Activated T-helper 1 cell treated with anti-CD3 and anti-CD28 coated beads, Interleukin-2, amount 50 U/mL, for 16 hours (primary cell): ENCODE measurements around the gene SLC25A6.
"Not testable (repeated sequence)": the region's sequence is repeated elsewhere in the genome, so short reads cannot be mapped to it uniquely, and the experiment has no call there.

Experiments
- DNase-seq, 2 donors: peaks; one replicate each; pipeline ENCODE4 v3.0.0-alpha.2; 2020; ENCODE audit warnings: low read depth in 1 of 2, low spot score in 1 of 2

Gene SLC25A6

GRCh38 chrX:1390621-1391369 lies 1.1 kb downstream of the SLC25A6 start:
- no peak for DNase-seq

- no peak for DNase-seq
These were observed 2.0 kb downstream of the SLC25A6 start for GRCh38 chrX:1389993-1390285.

DNA sequence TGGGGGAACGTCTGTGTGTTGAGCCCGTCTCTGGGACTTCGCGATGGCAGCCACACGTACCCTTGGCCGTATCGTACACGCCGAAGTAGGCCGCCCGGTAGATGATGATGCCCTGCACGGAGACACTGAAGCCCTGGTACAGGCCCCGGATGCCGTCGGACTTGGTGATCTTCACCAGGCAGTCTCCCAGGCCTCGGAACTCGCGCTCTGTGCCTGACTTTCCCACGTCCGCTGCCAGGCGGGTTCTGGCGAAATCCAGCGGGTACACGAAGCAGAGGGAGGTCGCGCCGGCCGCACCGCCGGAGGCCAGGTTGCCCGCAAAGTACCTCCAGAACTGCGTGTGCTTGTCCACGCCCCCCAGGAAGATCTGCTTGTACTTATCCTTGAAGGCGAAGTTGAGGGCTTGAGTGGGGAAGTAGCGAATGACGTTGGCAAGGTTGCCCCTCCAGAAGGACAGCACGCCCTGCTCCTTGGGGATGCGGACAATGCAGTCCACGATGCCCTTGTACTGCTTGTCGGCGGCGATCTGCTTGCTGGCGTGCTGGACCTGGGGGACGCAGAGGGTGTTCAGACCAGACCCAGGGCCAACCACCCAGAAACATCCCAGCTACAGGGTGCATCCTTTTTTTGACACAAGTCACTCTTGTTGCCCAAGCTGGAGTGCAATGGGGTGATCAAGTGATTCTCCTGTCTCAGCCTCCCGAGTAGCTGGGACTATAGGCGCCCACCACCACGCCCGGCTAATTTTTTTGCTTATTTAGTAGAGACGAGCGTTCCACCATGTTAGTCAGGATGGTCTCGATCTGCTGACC lies 2.5 kb downstream of the SLC25A6 start:
- no peak for DNase-seq

DNA sequence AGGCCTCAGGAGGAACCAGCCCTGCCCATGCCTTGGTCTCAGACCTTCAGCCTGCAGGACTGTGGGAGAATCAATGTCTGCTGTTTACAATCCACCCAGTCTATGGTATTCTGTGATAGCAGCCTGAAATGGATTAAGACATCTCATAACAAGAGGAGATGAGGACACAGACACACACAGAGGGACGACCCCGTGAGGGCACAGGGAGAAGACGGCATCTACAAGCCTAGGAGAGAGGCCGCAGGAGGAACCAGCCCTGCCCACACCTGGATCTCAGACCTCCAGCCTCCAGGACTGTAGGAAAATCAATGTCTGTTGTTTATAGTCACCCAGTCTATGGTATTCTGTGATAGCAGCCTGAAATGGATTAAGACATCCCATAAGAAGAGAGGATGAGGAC lies 3.3 kb downstream of the SLC25A6 start:
- DNase-seq, result no peak

DNA sequence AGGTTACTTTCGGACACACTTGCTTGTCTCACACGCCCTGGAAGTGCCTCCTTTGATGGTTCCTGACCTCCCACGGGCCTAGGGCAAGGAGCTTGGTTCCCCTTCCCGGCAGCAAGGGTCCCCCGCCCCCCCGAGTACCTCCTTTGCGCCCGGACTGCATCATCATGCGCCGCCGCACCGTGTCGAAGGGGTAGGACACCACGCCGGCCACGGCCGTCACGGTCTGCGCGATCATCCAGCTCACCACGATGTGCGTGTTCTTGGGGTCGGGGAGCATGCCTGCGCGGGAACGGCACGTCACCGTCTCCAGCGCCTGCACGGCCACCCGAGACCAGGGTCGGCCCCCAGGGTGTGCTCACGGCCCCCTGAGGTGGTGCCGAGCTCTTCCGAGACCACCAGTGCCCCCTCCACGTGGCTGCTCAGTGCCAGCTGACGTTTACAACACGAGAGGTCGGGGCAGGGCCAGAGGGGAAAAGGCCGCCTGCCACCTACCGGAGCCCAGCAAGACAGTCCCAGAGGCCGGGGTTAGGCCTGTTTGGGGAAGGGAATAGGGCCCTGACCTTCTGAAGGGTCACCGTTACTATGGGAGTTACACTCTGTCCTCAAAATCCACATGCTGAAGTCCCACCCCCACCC lies 4.7 kb downstream of the SLC25A6 start:
- DNase-seq, result no peak

DNA sequence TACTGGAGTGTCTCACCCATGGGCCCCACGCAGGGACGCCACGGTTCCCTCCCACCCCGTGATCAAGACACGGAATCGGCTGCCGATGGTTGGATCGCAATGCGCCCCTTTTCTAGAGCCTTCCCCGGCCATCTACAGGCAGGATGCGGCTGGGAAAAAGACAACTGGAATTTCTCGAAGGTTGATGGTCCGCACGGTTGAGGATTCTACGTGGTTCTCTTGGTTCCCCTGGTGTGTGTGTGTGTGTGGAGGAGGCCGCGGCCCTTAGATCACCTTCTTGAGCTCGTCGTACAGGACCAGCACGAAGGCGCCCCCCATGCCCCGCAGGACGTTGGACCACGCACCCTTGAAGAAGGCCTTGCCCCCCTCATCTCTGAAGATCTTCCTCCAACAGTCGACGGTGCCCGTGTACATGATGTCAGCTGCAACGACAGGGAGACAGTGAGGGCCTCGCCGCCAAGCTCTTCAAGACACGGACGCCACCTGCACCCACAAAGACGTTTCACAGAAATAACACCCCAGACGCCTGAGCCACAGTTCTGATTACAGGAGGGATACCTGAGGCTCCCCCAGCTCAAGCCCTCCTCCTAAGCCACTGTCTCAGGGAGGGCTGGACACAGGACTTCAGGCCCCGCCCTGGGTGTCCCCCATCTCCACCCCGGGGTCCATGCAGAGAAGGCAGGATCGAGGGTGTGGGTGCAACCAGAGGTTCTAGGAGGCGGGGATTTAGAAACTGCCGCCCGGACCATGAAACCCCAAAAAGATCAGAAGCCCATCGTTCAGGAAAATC lies 5.4 kb downstream of the SLC25A6 start:
- DNase-seq, result no peak

- no peak for DNase-seq
These were observed 6.4 kb downstream of the SLC25A6 start for GRCh38 chrX:1385253-1386223.

- DNase-seq, result no peak
These were observed 7.2 kb downstream of the SLC25A6 start for GRCh38 chrX:1384658-1385252.

- no peak for DNase-seq
These were observed 11.2 kb downstream of the SLC25A6 start for GRCh38 chrX:1380672-1381233.

DNA sequence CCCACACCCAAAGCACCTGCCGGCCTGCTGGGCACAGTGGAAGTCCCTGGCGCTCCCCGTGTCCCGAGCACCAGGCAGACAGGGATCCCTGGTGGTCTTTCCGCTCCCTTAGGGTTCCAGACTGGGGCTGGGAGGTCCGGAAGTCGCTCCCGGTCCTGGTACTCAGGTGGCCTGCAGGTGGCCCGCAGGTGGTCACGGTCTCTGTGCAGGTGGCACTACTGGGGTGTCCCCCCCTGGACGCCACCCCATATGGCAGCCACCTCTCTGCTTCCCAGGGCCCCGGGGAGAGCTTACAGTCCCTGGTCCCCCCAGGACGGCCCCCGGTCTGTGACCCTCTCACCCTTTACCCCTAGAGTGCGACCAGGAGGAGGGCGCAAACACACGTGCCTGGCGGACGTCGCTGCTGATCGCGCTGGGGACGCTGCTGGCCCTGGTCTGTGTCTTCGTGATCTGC lies 13.6 kb downstream of the SLC25A6 start:
- DNase-seq, result no peak

DNA sequence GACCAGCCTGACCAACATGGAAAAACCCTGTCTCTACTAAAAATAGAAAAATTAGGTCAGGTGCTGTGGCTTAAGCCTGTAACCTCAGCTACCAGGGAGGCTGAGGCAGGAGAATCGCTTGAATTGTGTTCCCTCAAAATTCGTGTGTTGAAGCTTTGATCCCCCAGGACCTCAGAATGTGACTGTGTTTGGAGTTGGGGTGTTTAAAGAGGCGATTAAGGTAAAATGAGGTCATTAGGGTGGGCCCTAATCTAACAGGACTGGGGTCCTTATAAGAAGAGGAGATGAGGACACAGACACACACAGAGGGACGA lies 23.6 kb downstream of the SLC25A6 start:
- DNase-seq, result no peak

- not testable (repeated sequence) for DNase-seq
These were observed 25.6 kb downstream of the SLC25A6 start for GRCh38 chrX:1366363-1366762.

- no peak for DNase-seq
These were observed 30.0 kb downstream of the SLC25A6 start for GRCh38 chrX:1361910-1362309.

DNA sequence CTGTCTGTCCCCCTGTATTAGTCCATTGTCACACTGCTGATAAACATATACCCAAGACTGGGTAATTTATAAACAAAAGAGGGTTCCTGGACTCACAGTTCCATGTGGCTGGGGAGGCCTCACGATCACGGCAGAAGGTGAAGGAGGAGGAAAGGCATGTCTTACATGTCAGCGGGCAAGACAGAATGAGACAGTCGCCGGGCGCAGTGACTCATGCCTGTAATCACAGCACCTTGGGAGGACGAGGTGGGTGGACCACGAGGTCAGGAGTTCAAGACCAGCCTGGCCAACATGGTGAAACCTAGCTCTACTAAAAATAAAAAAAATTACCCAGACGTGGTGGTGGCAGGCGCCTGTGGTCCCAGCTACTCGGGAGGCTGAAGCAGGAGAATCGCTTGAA lies 30.6 kb downstream of the SLC25A6 start:
- no peak for DNase-seq

DNA sequence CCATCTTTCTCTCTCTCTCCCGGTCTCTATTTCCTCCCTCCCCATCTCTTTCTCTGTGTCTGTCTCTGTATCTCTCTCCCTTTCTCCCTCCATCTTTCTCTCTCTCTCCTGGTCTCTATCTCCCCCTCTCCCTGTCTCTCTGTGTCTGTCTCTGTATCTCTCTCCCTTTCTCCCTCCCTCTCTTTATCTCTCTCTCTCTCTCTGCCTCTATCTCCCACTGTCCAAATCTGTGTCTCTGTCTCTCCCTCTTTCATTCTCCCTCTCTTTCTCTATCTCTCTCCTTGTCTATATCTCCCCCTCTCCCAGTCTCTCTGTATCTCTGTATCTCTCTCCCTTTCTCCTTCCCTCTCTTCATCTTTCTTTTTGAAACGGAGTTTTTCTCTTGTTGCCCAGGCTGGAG lies 31.7 kb downstream of the SLC25A6 start:
- no peak for DNase-seq

DNA sequence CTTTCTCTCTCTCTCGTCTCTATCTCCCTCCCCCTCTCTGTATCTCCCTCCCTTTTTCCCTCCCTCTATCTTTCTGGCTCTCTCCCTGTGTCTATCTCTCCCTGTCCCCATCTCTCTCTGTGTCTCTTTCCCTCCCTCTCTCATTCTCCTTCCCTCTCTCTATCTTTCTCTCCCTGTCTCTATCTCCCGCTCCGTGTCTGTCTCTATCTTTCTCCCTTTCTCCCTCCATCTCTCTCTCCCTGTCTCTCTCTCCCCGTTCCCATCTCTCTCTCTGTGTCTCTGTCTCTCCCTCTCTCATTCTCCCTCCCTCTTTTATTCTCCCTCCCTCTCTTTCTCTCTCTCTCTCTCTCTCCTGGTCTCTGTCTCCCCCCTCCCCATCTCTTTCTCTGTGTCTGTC lies 32.4 kb downstream of the SLC25A6 start:
- no peak for DNase-seq

DNA sequence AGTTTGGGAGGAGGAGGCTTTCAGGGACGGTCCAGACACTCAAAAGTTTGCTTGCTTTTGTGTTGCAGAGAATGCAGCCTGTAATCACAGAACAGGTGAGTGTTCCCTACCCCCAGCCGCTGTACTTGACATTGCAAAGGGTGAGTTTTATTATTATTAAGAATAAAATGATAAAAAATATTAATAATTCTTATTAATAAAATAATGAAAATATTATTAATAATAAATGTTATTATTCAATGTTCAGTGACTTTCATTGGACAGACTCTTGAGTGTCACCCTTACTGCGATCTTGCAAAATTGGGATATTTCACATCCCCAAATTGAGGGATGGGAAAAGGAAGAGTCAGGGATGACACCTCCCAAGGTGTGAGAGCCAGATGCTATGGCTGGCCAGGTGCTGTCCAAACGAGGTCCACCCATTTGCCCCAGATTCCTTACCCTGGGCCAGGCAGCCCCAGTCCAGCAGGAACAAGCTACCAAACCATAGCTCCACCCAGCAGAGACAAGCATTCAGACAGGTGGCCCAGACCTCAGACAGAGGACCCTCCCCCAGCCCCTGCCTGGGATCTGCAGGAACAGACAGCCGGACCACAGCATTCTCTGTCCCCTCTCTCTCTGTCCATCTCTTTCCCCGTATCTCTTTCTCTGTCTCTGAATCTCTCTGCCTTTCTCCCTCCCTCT lies 33.0 kb downstream of the SLC25A6 start:
- DNase-seq, result no peak

- no peak for DNase-seq
These were observed 33.9 kb downstream of the SLC25A6 start for GRCh38 chrX:1357993-1358392.
